22Rv1 (cell line): ENCODE results near the gene APC.

Experiments
- ZFX ChIP-seq: fragments of 450-650 bp; IDR thresholded peaks from 2 replicates; pipeline ENCODE4 v1.6.1; 2017; ENCODE audit warnings: antibody characterized with exemption, borderline replicate concordance
- TF ChIP-seq, protein P1 (sequence below): fragments of 450-650 bp; IDR thresholded peaks from 2 replicates; pipeline ENCODE4 v1.5.1; 2017; ENCODE audit warnings: mild to moderate bottlenecking

DNA sequence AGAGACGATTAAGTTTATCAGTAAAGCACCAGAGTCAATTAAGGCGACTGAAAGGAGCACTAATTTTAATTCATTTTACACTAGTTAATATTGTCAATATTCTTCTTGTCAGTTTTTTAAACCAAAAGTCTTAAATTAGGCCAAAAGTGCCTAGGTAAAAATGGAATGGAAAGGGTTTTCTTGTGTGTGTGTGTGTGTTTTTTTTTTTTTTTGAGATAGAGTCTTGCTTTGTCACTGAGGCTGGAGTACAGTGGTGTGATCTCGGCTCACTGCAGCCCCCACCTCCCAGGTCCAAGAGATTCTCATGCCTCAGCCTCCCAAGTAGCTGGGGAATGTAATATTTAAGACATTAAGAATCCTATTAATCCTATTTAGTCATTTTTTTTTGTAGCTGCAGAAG, 3.1 kb upstream of the APC start:
- TF ChIP-seq, protein P1, sequence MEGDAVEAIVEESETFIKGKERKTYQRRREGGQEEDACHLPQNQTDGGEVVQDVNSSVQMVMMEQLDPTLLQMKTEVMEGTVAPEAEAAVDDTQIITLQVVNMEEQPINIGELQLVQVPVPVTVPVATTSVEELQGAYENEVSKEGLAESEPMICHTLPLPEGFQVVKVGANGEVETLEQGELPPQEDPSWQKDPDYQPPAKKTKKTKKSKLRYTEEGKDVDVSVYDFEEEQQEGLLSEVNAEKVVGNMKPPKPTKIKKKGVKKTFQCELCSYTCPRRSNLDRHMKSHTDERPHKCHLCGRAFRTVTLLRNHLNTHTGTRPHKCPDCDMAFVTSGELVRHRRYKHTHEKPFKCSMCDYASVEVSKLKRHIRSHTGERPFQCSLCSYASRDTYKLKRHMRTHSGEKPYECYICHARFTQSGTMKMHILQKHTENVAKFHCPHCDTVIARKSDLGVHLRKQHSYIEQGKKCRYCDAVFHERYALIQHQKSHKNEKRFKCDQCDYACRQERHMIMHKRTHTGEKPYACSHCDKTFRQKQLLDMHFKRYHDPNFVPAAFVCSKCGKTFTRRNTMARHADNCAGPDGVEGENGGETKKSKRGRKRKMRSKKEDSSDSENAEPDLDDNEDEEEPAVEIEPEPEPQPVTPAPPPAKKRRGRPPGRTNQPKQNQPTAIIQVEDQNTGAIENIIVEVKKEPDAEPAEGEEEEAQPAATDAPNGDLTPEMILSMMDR, result no peak
- TF ChIP-seq ZFX, result no peak
